Cardiac fibroblast (primary cell): ENCODE results near the gene OR5AR1.
"Not testable (repeated sequence)": the region's sequence is repeated elsewhere in the genome, so short reads cannot be mapped to it uniquely, and the experiment has no call there.

Experiments
- DNase-seq, 2 donors: peaks; one replicate each; pipeline versions ENCODE4 v3.0.0 to v3.0.0-alpha.2; 2010; ENCODE audit warnings: low read depth in 2 of 2
- H3K4me3 ChIP-seq, 2 donors: replicated peaks in 1 of 2; 1 replicate in 1 of 2; 2 replicates in 1 of 2; pipeline ENCODE4 v1.5.1; 2011; ENCODE audit warnings: low read depth in 2 of 2, low read length in 2 of 2, mild to moderate bottlenecking in 2 of 2, moderate library complexity in 1 of 2
- CTCF ChIP-seq: IDR thresholded peaks from one replicate; pipeline ENCODE4 v1.5.1; 2011; ENCODE audit warnings: low read depth, mild to moderate bottlenecking, low read length, inconsistent platforms

OR5AR1 gene

GRCh38 chr11:56659755-56660154, 3.7 kb upstream of the OR5AR1 start:
- TF ChIP-seq CTCF: no peak
- H3K4me3 ChIP-seq: no peak overlapping the region
- no peak for DNase-seq

- no peak for TF ChIP-seq CTCF
- no peak overlapping the region for H3K4me3 ChIP-seq
- no peak for DNase-seq
These were observed 7.5 kb downstream of the OR5AR1 start for GRCh38 chr11:56670984-56671383.

GRCh38 chr11:56688554-56689100, 25.1 kb downstream of the OR5AR1 start:
- H3K4me3 ChIP-seq: no peak overlapping the region
- TF ChIP-seq CTCF: no peak
- no peak for DNase-seq

- not testable (repeated sequence) for DNase-seq, H3K4me3 ChIP-seq
These were observed 27.7 kb downstream of the OR5AR1 start for GRCh38 chr11:56691179-56691578.

- no peak for DNase-seq
- no peak for TF ChIP-seq CTCF
These were observed 29.9 kb downstream of the OR5AR1 start for GRCh38 chr11:56693428-56693827.

GRCh38 chr11:56698795-56699194, 35.3 kb downstream of the OR5AR1 start, which contains the start of gene OR9G1:
Gene OR9G1 (plus strand): TSS chr11:56699095. CDS start chr11:56700388, 1,293 bp downstream.
- H3K4me3 ChIP-seq: no peak within 1 kb of the TSS
- no peak for DNase-seq
- no peak for TF ChIP-seq CTCF

More at GRCh38 chr11:56693428-56693827, 29.9 kb downstream of the OR5AR1 start:
- H3K4me3 ChIP-seq: no peak overlapping the region

- TF ChIP-seq CTCF: no peak
- DNase-seq: no peak
- H3K4me3 ChIP-seq: no peak overlapping the region
These were observed 36.9 kb downstream of the OR5AR1 start for GRCh38 chr11:56700242-56700913.
